Heart left ventricle (tissue), 13 donors: ENCODE data around the gene ADAP2.

ENCODE experiments used
- POLR2A ChIP-seq, 2 donors: fragments of 450-650 bp; IDR thresholded peaks; one replicate each; pipeline ENCODE4 v1.6.1; 2017; ENCODE audit warnings: antibody characterized with exemption in 2 of 2, mild to moderate bottlenecking in 2 of 2, moderate library complexity in 2 of 2
- TF ChIP-seq, protein P1 (sequence below), 12 donors: fragments of 200-600 bp; sonication (generic) in 4 of 12; IDR thresholded peaks; one replicate each; pipeline versions ENCODE4 v1.5.0 to v1.8.0; 2018 to 2022; ENCODE audit warnings: antibody characterized with exemption in 12 of 12, mild to moderate bottlenecking in 5 of 12
- donor health status: ischemic (EF 13 %, LVEDD 7.1; RV severe dilation, severe dysfunction).
- donor health status: DM: no; HTN: yes; CAD: no.
- donor health status: DM: no; HTN: no; CAD: no.
- donor health status: ischemic (EF 25% LVEDD 6.9; RV normal size, moderate dysfunction).
- donor health status: ischemic (EF 25% LVEDD 5.7; RV mildly dilated, moderate dysfunction).
- donor health status: ischemic (EF 35%, LVEDD 5.7; RV mildly dilated, moderate dysfunction).
- donor health status: nonischemic (EF 11% LVEDD 7.7; RV severe dilation, severe dysfunction).
- donor health status: DM: yes; HTN: yes; CAD: no.
- donor health status: PGD.
- donor health status: ischemic (EF 29% LVEDD 5.4; RV normal size, mild dysfunction).
- donor health status: nonischemic (EF 23%, LVEDD 6.1; RV moderate dilation, normal function).

DNA sequence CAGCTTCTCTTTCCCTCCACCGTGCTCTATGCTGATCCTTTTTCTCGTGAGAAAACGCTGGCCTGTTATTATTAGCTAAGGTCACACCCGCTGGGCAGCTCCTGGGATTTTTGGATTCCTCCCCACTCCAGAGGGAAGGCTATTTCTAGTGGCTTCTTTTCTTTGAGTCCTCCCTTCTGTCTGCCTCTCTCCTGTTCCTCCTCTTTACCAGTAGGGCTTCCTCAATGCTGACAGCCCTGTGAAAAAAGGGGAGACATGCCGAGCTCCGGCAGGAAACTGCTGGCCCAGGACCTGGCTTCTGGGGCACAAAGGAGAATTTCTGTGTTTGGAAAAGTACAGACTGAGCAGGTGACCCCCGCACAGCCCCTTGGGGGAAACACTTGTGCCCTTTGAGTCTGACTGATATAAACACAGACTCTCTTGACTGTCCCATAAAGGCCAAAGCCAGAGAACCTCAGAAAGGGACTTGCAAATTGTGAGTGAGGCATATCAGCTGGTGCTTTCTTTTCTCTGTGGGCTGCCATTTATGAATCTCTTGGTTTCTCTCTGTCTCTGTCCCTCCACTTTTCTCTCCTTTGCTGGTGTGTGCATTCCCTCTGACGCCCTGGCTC, 35.1 kb downstream of the ADAP2 start:
- TF ChIP-seq, protein P1, sequence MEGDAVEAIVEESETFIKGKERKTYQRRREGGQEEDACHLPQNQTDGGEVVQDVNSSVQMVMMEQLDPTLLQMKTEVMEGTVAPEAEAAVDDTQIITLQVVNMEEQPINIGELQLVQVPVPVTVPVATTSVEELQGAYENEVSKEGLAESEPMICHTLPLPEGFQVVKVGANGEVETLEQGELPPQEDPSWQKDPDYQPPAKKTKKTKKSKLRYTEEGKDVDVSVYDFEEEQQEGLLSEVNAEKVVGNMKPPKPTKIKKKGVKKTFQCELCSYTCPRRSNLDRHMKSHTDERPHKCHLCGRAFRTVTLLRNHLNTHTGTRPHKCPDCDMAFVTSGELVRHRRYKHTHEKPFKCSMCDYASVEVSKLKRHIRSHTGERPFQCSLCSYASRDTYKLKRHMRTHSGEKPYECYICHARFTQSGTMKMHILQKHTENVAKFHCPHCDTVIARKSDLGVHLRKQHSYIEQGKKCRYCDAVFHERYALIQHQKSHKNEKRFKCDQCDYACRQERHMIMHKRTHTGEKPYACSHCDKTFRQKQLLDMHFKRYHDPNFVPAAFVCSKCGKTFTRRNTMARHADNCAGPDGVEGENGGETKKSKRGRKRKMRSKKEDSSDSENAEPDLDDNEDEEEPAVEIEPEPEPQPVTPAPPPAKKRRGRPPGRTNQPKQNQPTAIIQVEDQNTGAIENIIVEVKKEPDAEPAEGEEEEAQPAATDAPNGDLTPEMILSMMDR (IDR thresholded peaks at IDR 0.05): peak in 1 of 12 donors; percentile 5
- TF ChIP-seq POLR2A (IDR thresholded peaks at IDR 0.05): no peak
